NK-92 treated with Interleukin-12 subunit alpha and Interleukin-12 subunit beta, amount 100 ng/mL, for 24 hours (cell line): ENCODE data around the gene ANKRD36C.
"Not testable (repeated sequence)": the region's sequence is repeated elsewhere in the genome, so short reads cannot be mapped to it uniquely, and the experiment has no call there.

Source experiments
- DNase-seq: peaks from one replicate; lab custom pipeline; 2025; lab: John Stamatoyannopoulos, UW

Gene ANKRD36C

DNA sequence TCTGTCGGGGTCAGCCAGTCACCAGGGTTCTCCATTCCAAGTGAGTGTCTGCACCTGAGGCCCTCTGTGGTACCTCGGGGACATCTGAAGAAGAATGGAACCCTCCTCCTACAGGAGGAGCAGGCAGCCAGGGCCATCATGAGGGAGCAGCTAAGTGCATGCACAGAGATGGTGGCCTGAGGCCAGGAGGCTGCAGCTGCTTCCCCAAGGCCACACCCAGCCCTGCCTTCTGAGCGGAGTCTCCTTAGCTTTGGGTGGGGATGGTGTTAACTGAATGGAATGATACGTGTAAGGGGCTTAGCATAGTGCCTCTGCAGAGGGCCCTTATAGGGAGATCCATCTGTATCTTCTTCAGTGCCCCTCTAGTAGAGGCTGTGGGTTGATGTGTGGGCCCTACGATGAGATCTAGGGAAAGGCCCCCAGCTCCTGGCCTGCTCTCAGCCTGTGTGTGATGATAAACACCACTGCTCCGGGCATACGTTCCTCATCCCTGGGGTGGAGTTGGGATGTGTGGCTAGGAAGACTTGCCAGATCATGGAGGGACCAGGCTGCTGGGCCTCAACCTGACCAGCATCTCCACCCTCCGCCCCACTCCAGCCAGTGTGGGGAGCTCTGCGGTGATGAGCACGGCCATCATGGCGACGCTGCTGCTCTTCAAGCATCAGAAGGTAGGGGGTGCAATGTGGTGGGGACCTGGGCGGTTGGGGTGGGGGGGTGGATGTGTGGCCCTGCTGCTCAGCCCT lies 192.3 kb downstream of the ANKRD36C start:
- DNase-seq: not testable (repeated sequence)

DNA sequence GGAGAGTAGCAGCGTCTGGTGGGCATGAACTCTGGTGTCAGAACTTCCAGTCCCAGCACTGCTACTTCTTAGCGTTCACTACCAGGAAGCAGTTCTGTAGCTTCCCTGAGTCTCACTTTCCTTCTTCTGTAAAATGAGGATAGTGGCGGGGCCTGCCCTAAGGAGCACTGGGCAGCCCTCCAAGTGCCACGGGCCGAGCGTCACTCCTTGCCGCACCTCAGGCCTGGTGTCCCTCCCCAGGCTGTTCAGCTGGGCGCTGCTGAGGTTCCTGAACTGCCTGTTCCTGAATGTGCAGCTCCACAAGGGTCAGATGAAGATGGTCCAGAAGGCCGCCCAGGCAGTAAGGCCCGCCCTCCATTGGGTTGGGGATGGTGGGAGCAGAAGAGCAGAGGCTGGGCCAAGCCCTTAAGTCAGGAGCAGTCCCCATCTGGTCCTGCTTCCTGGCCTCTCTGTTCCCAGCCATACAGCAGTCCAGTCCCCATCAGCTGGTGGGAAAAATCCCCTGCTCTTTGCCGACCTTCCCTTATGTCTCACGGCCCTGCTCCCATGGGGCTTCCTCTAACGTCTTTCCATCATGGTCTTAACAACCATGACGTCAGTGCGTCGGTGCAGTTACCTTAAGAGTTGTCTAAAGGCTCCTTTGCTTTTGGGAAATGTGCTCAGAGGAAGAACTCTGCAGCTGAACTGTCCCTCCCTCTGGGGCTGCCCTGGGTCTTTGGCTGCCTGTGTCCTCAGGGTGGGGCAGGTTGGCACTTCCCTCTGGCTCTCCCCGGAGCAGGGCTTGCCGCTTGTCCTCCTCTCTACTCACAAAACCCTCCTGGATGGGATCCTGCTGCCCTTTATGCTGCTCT lies 195.2 kb downstream of the ANKRD36C start:
- not testable (repeated sequence) for DNase-seq

DNA sequence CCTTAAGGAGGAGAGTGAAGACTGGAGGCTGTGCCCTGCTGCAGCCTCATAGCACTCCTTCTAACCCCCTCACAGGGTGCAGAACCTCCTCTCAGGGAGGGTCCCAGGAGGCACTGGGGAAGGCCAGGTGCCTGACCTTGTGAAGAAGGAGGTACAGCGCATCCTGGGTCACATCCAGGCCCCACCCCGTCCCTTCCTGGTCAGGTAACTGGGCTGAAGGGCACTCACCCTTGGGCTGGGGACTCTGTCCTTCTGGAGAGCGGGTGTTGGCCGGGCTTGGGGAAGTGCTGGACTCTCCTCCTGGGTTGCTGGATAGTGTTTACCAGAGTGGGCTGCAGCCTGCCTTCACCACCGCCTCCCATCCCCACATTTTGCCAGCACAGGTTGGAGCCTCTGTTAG lies 197.7 kb downstream of the ANKRD36C start:
- not testable (repeated sequence) for DNase-seq

- not testable (repeated sequence) for DNase-seq
These were observed 201.4 kb downstream of the ANKRD36C start for GRCh38 chr2:95790180-95790579.

DNA sequence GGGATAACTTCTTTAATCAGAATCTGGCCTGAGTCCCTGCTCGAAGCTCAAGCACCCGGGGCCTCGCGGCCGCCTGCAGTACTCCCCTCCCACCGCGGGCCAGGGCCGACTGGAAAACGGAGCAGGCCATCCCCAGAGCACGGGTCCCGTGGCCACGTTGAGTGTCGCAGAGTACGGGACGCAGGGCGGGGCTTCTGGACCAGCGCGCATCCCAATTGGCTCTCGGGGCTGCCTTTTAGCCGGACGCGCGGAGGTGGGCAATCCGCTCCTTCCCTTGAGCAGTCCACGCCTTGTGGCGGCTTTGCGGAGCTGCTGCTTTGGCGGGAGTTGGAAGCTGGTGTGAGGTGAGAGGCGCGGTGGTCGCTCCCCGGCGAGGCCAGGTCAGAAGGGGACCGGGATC lies 202.2 kb downstream of the ANKRD36C start:
- DNase-seq: not testable (repeated sequence)

DNA sequence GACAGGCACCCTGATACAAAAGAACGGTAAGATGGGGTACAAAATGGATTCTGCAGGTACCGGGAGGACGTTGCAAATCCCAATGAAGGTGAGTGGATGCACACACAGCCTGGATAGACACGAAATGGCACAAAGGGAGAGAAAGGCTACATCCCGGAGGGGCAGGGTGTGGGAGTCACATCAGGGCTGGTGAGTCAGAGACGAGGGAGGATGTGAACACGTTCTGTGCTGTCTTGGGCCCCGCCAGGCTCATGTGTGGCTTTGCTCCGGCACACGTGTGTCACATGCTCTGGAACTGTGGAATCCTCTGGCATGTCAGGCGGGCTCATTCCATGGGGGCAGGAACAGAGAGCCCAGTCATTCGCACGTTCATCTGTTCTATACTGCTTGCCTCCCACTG lies 203.0 kb downstream of the ANKRD36C start:
- DNase-seq: not testable (repeated sequence)
